PC-3 (cell line): Measurements from ENCODE around the gene ALDH16A1. TPM values are rescaled to one million over a fixed set of nuclear protein-coding genes. Genes with fewer than 3 reads are reported as not detected.
A peak's percentile ranks its signal among the peaks of the same experiment; 100 is the strongest.

Experiments
- ATAC-seq: fragments of 200-7000 bp; cut with Tn5 transposase; 2 replicates; pipeline ENCODE4 v1.9.1; 2020; ENCODE audit warnings: mild to moderate bottlenecking, moderate library complexity
- BruUV-seq: library from RNA; stranded (reverse); fragments of 400-500 nt; replicated peaks from 2 replicates; lab custom pipeline; 2021; lab: Mats Ljungman, UMichigan
- CTCF ChIA-PET: fragments of 300-600 bp; sonication (Branson Sonifier 250); formaldehyde crosslinking; loops from one replicate; lab custom pipeline; 2022; ENCODE audit warnings: antibody characterized with exemption; lab: Charles Lee
- POLR2A ChIA-PET: fragments of 300-600 bp; sonication (Branson Sonifier 250); formaldehyde crosslinking; loops from one replicate; lab custom pipeline; 2022; ENCODE audit warnings: antibody characterized with exemption; ENCODE audit not compliant: unreplicated experiment; lab: Charles Lee
- DNase-seq: peaks from one replicate; pipeline ENCODE4 v3.0.0-alpha.2; 2015
- H2AFZ ChIP-seq: fragments of 300-600 bp; sonication (generic); 2 replicates; pipeline ENCODE4 v1.6.0; 2016; ENCODE audit warnings: antibody characterized with exemption, low read length
- H3F3A ChIP-seq: fragments of 300-600 bp; sonication (generic); one replicate; pipeline ENCODE4 v1.6.0; 2017; ENCODE audit warnings: antibody characterized with exemption, low read length, control low read depth, mild to moderate bottlenecking; ENCODE audit not compliant: unreplicated experiment
- H3K27ac ChIP-seq: fragments of 300-600 bp; sonication (generic); 2 replicates; pipeline ENCODE4 v1.5.1; 2016; ENCODE audit warnings: mild to moderate bottlenecking, low read length
- H3K27me3 ChIP-seq: fragments of 300-600 bp; sonication (generic); 2 replicates; pipeline ENCODE4 v1.6.1; 2016; ENCODE audit warnings: low read length, mixed read lengths
- H3K36me3 ChIP-seq: fragments of 300-600 bp; sonication (generic); 2 replicates; pipeline ENCODE4 v1.6.1; 2016; ENCODE audit warnings: low read depth, mixed run types, low read length, mixed read lengths
- H3K4me1 ChIP-seq: fragments of 300-600 bp; sonication (generic); 2 replicates; pipeline ENCODE4 v1.5.1; 2016; ENCODE audit warnings: low read length; ENCODE audit not compliant: insufficient read depth
- H3K4me2 ChIP-seq: fragments of 300-600 bp; sonication (generic); 2 replicates; pipeline ENCODE4 v1.6.0; 2016; ENCODE audit warnings: low read length
- H3K4me3 ChIP-seq: fragments of 300-600 bp; sonication (generic); 2 replicates; pipeline ENCODE4 v1.5.1; 2016; ENCODE audit warnings: mild to moderate bottlenecking, low read length, mixed read lengths
- H3K79me2 ChIP-seq: fragments of 300-600 bp; sonication (generic); 2 replicates; pipeline ENCODE4 v1.6.1; 2017; ENCODE audit warnings: low read length, mixed read lengths
- H3K9ac ChIP-seq: fragments of 300-600 bp; sonication (generic); 2 replicates; pipeline ENCODE4 v1.6.0; 2016; ENCODE audit warnings: mild to moderate bottlenecking, low read length
- H3K9me2 ChIP-seq: fragments of 300-600 bp; sonication (generic); replicated peaks from 2 replicates; pipeline ENCODE4 v1.6.1; 2016; ENCODE audit warnings: mixed run types, low read length, mixed read lengths
- H3K9me3 ChIP-seq: fragments of 300-600 bp; sonication (generic); 2 replicates; pipeline ENCODE4 v1.6.1; 2016; ENCODE audit warnings: low read length, mixed read lengths
- H4K20me1 ChIP-seq: fragments of 300-600 bp; sonication (generic); 2 replicates; pipeline ENCODE4 v1.6.1; 2016; ENCODE audit warnings: low read length, mixed read lengths
- CTCF ChIP-seq: fragments of 300-600 bp; sonication (generic); conservative IDR thresholded peaks from 2 replicates; pipeline ENCODE4 v1.5.1; 2017; ENCODE audit warnings: antibody characterized with exemption, low read depth, mild to moderate bottlenecking, low read length
- EZH2 ChIP-seq: fragments of 300-600 bp; sonication (generic); IDR thresholded peaks from one replicate; pipeline ENCODE4 v1.6.1; 2017; ENCODE audit warnings: antibody characterized with exemption, mild to moderate bottlenecking, low read length; ENCODE audit not compliant: unreplicated experiment
- EZH2phosphoT487 ChIP-seq: fragments of 300-600 bp; sonication (generic); IDR thresholded peaks from 2 replicates; pipeline ENCODE4 v1.6.1; 2018; ENCODE audit warnings: mild to moderate bottlenecking, antibody characterized with exemption, low read length, borderline replicate concordance
- intact Hi-C: fragments of 100-400 bp; cut with micrococcal nuclease; formaldehyde crosslinking; loops from 2 replicates; pipeline ENCODE4 v1.9.0; 2023
- total RNA-seq: library from RNA; depleted of rRNA; stranded (reverse); fragments of >200 nt; gene quantifications from 2 replicates; pipeline ENCODE4 v1.2.3, GENCODE V29; 2014

ALDH16A1 gene
- total RNA-seq, 1 experiment from 2014 or later = not detected

- H3K4me1 ChIP-seq = peaks cover 19% of the 10 kb centered on the region
- BruUV-seq = no TSS peak
- intact Hi-C loops = loop anchor here (2.0 to 5.0 kb wide), 2 partner anchors 144 to 180 kb away; partner anchors contain the start of genes PRMT1 and RRAS
- peak overlapping the region; percentile 97 for H3K4me2 ChIP-seq
- no peak overlapping the region for H2AFZ ChIP-seq
- ChIA-PET CTCF (no interaction called here), POLR2A (no interaction called here)
- H3F3A ChIP-seq = peaks cover 41% of the 10 kb centered on the region
- ATAC-seq (no peak), DNase-seq (peak; percentile 65)
- H3K79me2 ChIP-seq = peaks cover 30% of the 10 kb centered on the region
- peaks cover 39% of the 10 kb centered on the region for H3K36me3 ChIP-seq
- H3K4me3 ChIP-seq = peak overlapping the region; percentile 94
- TF ChIP-seq EZH2 = no peak
- TF ChIP-seq EZH2phosphoT487 = no peak
- TF ChIP-seq CTCF = no peak
- no peaks in the 10 kb centered on the region for H3K9me3 ChIP-seq
- H4K20me1 ChIP-seq = peaks cover 27% of the 10 kb centered on the region
- H3K27me3 ChIP-seq = no peaks in the 10 kb centered on the region
- no peaks in the 10 kb centered on the region for H3K9me2 ChIP-seq
- H3K9ac ChIP-seq = peak overlapping the region; percentile 98
- H3K27ac ChIP-seq = peak overlapping the region; percentile 72
Observed at GRCh38 chr19:49497047-49497788, 44.2 kb downstream of the ALDH16A1 start.

- Histone ChIP-seq H3K4me2 (peak overlapping the region; percentile 97), H3K79me2 (peaks cover 30% of the 10 kb centered on the region), H3K9ac (peak overlapping the region; percentile 98), H3K4me3 (peak overlapping the region; percentile 94), H3K27me3 (no peaks in the 10 kb centered on the region), H3K9me3 (no peaks in the 10 kb centered on the region), H2AFZ (no peak overlapping the region), H3K27ac (0 out of 2 replicates have a peak overlapping the region, but pooled peaks have one; percentile 8), H4K20me1 (peaks cover 27% of the 10 kb centered on the region), H3K9me2 (no peaks in the 10 kb centered on the region), H3K36me3 (peaks cover 35% of the 10 kb centered on the region), H3F3A (peaks cover 36% of the 10 kb centered on the region), H3K4me1 (peaks cover 19% of the 10 kb centered on the region)
- CTCF ChIA-PET = no interaction called here
- no TSS peak for BruUV-seq
- no peak for ATAC-seq
- no peak for TF ChIP-seq EZH2phosphoT487
- TF ChIP-seq CTCF = no peak
- no peak for DNase-seq
- intact Hi-C loops = loop anchor here (2.0 to 5.0 kb wide), 2 partner anchors 143 to 180 kb away; partner anchors contain the start of genes PRMT1 and RRAS
- POLR2A ChIA-PET = no interaction called here
Observed at GRCh38 chr19:49497789-49498103, 44.7 kb downstream of the ALDH16A1 start.

- Histone ChIP-seq H3K9me2 (no peaks in the 10 kb centered on the region), H4K20me1 (peaks cover 27% of the 10 kb centered on the region), H3K27me3 (no peaks in the 10 kb centered on the region), H3K4me3 (peak overlapping the region; percentile 94), H3K9me3 (no peaks in the 10 kb centered on the region), H2AFZ (no peak overlapping the region), H3K4me1 (peaks cover 22% of the 10 kb centered on the region), H3K9ac (no peak overlapping the region; the same call in 1 of the 2 replicates), H3K4me2 (peak overlapping the region; percentile 97), H3K27ac (no peak overlapping the region), H3K36me3 (peaks cover 35% of the 10 kb centered on the region), H3F3A (peaks cover 30% of the 10 kb centered on the region), H3K79me2 (peaks cover 30% of the 10 kb centered on the region)
- ATAC-seq = no peak
- intact Hi-C loops = loop anchor here (5.0 kb wide), 1 partner anchor 179 kb away; the partner anchor contains the start of gene PRMT1
- no peak for DNase-seq
- no TSS peak for BruUV-seq
- CTCF ChIA-PET = no interaction called here
- TF ChIP-seq EZH2phosphoT487 (no peak), EZH2 (no peak), CTCF (no peak)
- POLR2A ChIA-PET = no interaction called here
Observed at GRCh38 chr19:49498475-49498874, 45.5 kb downstream of the ALDH16A1 start.
